ENCODE measurements around the gene PDCD1LG2. TPM values are rescaled to one million over a fixed set of nuclear protein-coding genes. Genes with fewer than 3 reads are reported as not detected.
A peak's percentile ranks its signal among the peaks of the same experiment; 100 is the strongest.
"Not testable (repeated sequence)": the region's sequence is repeated elsewhere in the genome, so short reads cannot be mapped to it uniquely, and the experiment has no call there.

PDCD1LG2 gene
- total and polyA plus RNA-seq, 4 experiments from 2014 or later, result 0.90 to 1.1 (median 1.1) TPM

- Mint-ChIP-seq H3K27ac (peak overlapping the region in 3 of 7 donors; percentile 22 to 95 (median 44)), H3K36me3 (peaks cover 0 to 3% of the 10 kb centered on the region in 2 donors), H3K27me3 (no peaks in the 10 kb centered on the region), H3K9me3 (peaks cover 0 to 4% (median 2%) of the 10 kb centered on the region in 8 donors), H3K4me1 (peaks cover 8 to 16% (median 10%) of the 10 kb centered on the region in 4 donors), H3K4me3 (peak overlapping the region in 1 of 8 donors; percentile 57)
- Histone ChIP-seq H3K9me3 (ENCODE audit: control insufficient read depth in 1 of 2, low read length in 2 of 2) (no peaks in the 10 kb centered on the region), H3K36me3 (ENCODE audit: insufficient read depth, low read length) (no peaks in the 10 kb centered on the region), H3K27ac (ENCODE audit: low read depth, low read length) (no peak overlapping the region), H3K4me1 (ENCODE audit: insufficient read depth, low read length) (peaks cover 10% of the 10 kb centered on the region), H3K27me3 (ENCODE audit: insufficient read depth, low read length) (no peaks in the 10 kb centered on the region), H3K4me3 (ENCODE audit: low read length in 2 of 2) (no peak overlapping the region)
- intact Hi-C loops (cut with micrococcal nuclease), result no loop called here
- CTCF ChIA-PET (ENCODE audit: partially characterized antibody), result interaction anchor here (1.1 to 1.4 kb wide), 3 partner anchors 25 to 107 kb away, joined by 3 to 4 read pairs (median 3); partner anchors contain the start of gene CD274
- POLR2A ChIA-PET (ENCODE audit: partially characterized antibody), result interaction anchor here (1.0 to 1.2 kb wide), 2 partner anchors 16 to 93 kb away, joined by 3 to 4 read pairs; partner anchors contain the start of gene PDCD1LG2
- no peak for DNase-seq
Observed at GRCh38 chr9:5493679-5494511, 16.4 kb upstream of the PDCD1LG2 start.

GRCh38 chr9:5494765-5495164, 15.6 kb upstream of the PDCD1LG2 start:
- H3K27me3 ChIP-seq (ENCODE audit: insufficient read depth, low read length); H3K36me3 ChIP-seq (ENCODE audit: insufficient read depth, low read length); H3K4me3 ChIP-seq (ENCODE audit: low read length in 2 of 2); H3K27me3 Mint-ChIP-seq; H3K27ac ChIP-seq (ENCODE audit: low read depth, low read length); DNase-seq; H3K36me3 Mint-ChIP-seq; H3K27ac Mint-ChIP-seq; H3K9me3 Mint-ChIP-seq; CTCF ChIA-PET (ENCODE audit: partially characterized antibody); intact Hi-C loops (cut with micrococcal nuclease); POLR2A ChIA-PET (ENCODE audit: partially characterized antibody); H3K9me3 ChIP-seq (ENCODE audit: control insufficient read depth in 1 of 2, low read length in 2 of 2): not testable (repeated sequence)
- H3K4me1 ChIP-seq (ENCODE audit: insufficient read depth, low read length), result peaks cover 10% of the 10 kb centered on the region
- Mint-ChIP-seq H3K4me1 (peaks cover 8 to 17% (median 10%) of the 10 kb centered on the region in 4 donors), H3K4me3 (peak overlapping the region in 1 of 8 donors; percentile 29)

- POLR2A ChIA-PET (ENCODE audit: partially characterized antibody), result no interaction called here
- H3K27me3 ChIP-seq (ENCODE audit: insufficient read depth, low read length), result no peaks in the 10 kb centered on the region
- peaks cover 0 to 2% of the 10 kb centered on the region in 2 donors for H3K36me3 Mint-ChIP-seq
- H3K4me3 Mint-ChIP-seq, result no peak overlapping the region
- intact Hi-C loops (cut with micrococcal nuclease), result no loop called here
- no peak overlapping the region for H3K4me3 ChIP-seq (ENCODE audit: low read length in 2 of 2)
- no peaks in the 10 kb centered on the region for H3K9me3 ChIP-seq (ENCODE audit: control insufficient read depth in 1 of 2, low read length in 2 of 2)
- H3K36me3 ChIP-seq (ENCODE audit: insufficient read depth, low read length), result no peaks in the 10 kb centered on the region
- H3K27ac Mint-ChIP-seq, result no peak overlapping the region
- DNase-seq, result no peak
- H3K9me3 Mint-ChIP-seq, result peaks cover 0 to 15% (median 7%) of the 10 kb centered on the region in 8 donors
- no peaks in the 10 kb centered on the region for H3K4me1 ChIP-seq (ENCODE audit: insufficient read depth, low read length)
- H3K27ac ChIP-seq (ENCODE audit: low read depth, low read length), result no peak overlapping the region
- CTCF ChIA-PET (ENCODE audit: partially characterized antibody), result interaction anchor here (0.8 to 1.3 kb wide), 2 partner anchors 9 to 49 kb away, joined by 3 read pairs; partner anchors contain the start of gene CD274
- no peaks in the 10 kb centered on the region for H3K27me3 Mint-ChIP-seq
- H3K4me1 Mint-ChIP-seq, result peaks cover 0 to 8% (median 3%) of the 10 kb centered on the region in 4 donors
Observed at GRCh38 chr9:5499157-5499556, 11.2 kb upstream of the PDCD1LG2 start.

GRCh38 chr9:5499889-5500398, 10.4 kb upstream of the PDCD1LG2 start:
- Histone ChIP-seq H3K4me3 (ENCODE audit: low read length in 2 of 2) (no peak overlapping the region), H3K27ac (ENCODE audit: low read depth, low read length) (no peak overlapping the region), H3K36me3 (ENCODE audit: insufficient read depth, low read length) (no peaks in the 10 kb centered on the region), H3K4me1 (ENCODE audit: insufficient read depth, low read length) (no peaks in the 10 kb centered on the region), H3K9me3 (ENCODE audit: control insufficient read depth in 1 of 2, low read length in 2 of 2) (no peaks in the 10 kb centered on the region), H3K27me3 (ENCODE audit: insufficient read depth, low read length) (no peaks in the 10 kb centered on the region)
- Mint-ChIP-seq H3K4me3 (no peak overlapping the region), H3K4me1 (peaks cover 0 to 13% (median 5%) of the 10 kb centered on the region in 4 donors), H3K27ac (peak overlapping the region in 1 of 7 donors; percentile 21), H3K36me3 (no peaks in the 10 kb centered on the region), H3K9me3 (peaks cover 0 to 20% (median 12%) of the 10 kb centered on the region in 8 donors), H3K27me3 (no peaks in the 10 kb centered on the region)
- POLR2A ChIA-PET (ENCODE audit: partially characterized antibody), result no interaction called here
- intact Hi-C loops (cut with micrococcal nuclease), result no loop called here
- no peak for DNase-seq
- CTCF ChIA-PET (ENCODE audit: partially characterized antibody), result interaction anchor here (1.3 kb wide), 1 partner anchor 10 kb away, joined by 3 read pairs; no protein-coding TSS in a partner anchor

- ChIA-PET CTCF (ENCODE audit: partially characterized antibody) (no interaction called here), POLR2A (ENCODE audit: partially characterized antibody) (interaction anchor here (1.0 kb wide), 1 partner anchor 83 kb away, joined by 4 read pairs; no protein-coding TSS in a partner anchor)
- Mint-ChIP-seq H3K27ac (no peak overlapping the region), H3K4me1 (peaks cover 0 to 20% (median 6%) of the 10 kb centered on the region in 4 donors), H3K4me3 (no peak overlapping the region), H3K9me3 (peaks cover 0 to 20% (median 12%) of the 10 kb centered on the region in 8 donors), H3K27me3 (no peaks in the 10 kb centered on the region), H3K36me3 (no peaks in the 10 kb centered on the region)
- Histone ChIP-seq H3K9me3 (ENCODE audit: control insufficient read depth in 1 of 2, low read length in 2 of 2) (no peaks in the 10 kb centered on the region), H3K4me1 (ENCODE audit: insufficient read depth, low read length) (no peaks in the 10 kb centered on the region), H3K27me3 (ENCODE audit: insufficient read depth, low read length) (no peaks in the 10 kb centered on the region), H3K36me3 (ENCODE audit: insufficient read depth, low read length) (no peaks in the 10 kb centered on the region), H3K4me3 (ENCODE audit: low read length in 2 of 2) (no peak overlapping the region), H3K27ac (ENCODE audit: low read depth, low read length) (no peak overlapping the region)
- intact Hi-C loops (cut with micrococcal nuclease), result no loop called here
- DNase-seq, result peak in 1 of 5 donors; percentile 16
Observed at GRCh38 chr9:5500441-5501235, 9.7 kb upstream of the PDCD1LG2 start.

GRCh38 chr9:5502553-5502952, 7.8 kb upstream of the PDCD1LG2 start:
- Histone ChIP-seq H3K36me3 (ENCODE audit: insufficient read depth, low read length) (no peaks in the 10 kb centered on the region), H3K4me1 (ENCODE audit: insufficient read depth, low read length) (no peaks in the 10 kb centered on the region), H3K4me3 (ENCODE audit: low read length in 2 of 2) (no peak overlapping the region), H3K27me3 (ENCODE audit: insufficient read depth, low read length) (no peaks in the 10 kb centered on the region), H3K27ac (ENCODE audit: low read depth, low read length) (no peak overlapping the region), H3K9me3 (ENCODE audit: control insufficient read depth in 1 of 2, low read length in 2 of 2) (no peaks in the 10 kb centered on the region)
- no peaks in the 10 kb centered on the region for H3K36me3 Mint-ChIP-seq
- peaks cover 0 to 20% (median 12%) of the 10 kb centered on the region in 8 donors for H3K9me3 Mint-ChIP-seq
- ChIA-PET CTCF (ENCODE audit: partially characterized antibody) (no interaction called here), POLR2A (ENCODE audit: partially characterized antibody) (no interaction called here)
- no peak overlapping the region for H3K27ac Mint-ChIP-seq
- DNase-seq, result no peak
- no peak overlapping the region for H3K4me3 Mint-ChIP-seq
- H3K27me3 Mint-ChIP-seq, result no peaks in the 10 kb centered on the region
- intact Hi-C loops (cut with micrococcal nuclease), result no loop called here
- H3K4me1 Mint-ChIP-seq, result peaks cover 0 to 20% (median 6%) of the 10 kb centered on the region in 4 donors

Data from CD4-positive, alpha-beta memory T cell (primary cell).